Measurements from ENCODE around the gene PPIB. TPM values are rescaled to one million over a fixed set of nuclear protein-coding genes. Genes with fewer than 3 reads are reported as not detected.

Gene PPIB
- total RNA-seq, 1 experiment from 2014 or later = 458 TPM

- Histone ChIP-seq H3K27me3 (replicated peaks; ENCODE audit: control insufficient read depth, insufficient read depth, low read length) (no peaks in the 10 kb centered on the region), H3K9me3 (no peaks in the 10 kb centered on the region), H3K36me3 (ENCODE audit: control insufficient read depth, insufficient read depth, low read length) (no peaks in the 10 kb centered on the region), H3K4me1 (peaks cover 4% of the 10 kb centered on the region; the same call in 1 of the 2 replicates), H3K4me3 (ENCODE audit: low read depth, low read length) (no peak overlapping the region)
- Mint-ChIP-seq H3K4me1 (ENCODE audit: low read depth, unreplicated experiment) (no peaks in the 10 kb centered on the region), H3K9me3 (ENCODE audit: unreplicated experiment) (no peaks in the 10 kb centered on the region), H3K27me3 (ENCODE audit: insufficient read depth, unreplicated experiment) (no peaks in the 10 kb centered on the region), H3K27ac (ENCODE audit: unreplicated experiment) (no peak overlapping the region), H3K36me3 (ENCODE audit: insufficient read depth, unreplicated experiment) (peaks cover 8% of the 10 kb centered on the region), H3K4me3 (ENCODE audit: unreplicated experiment) (no peak overlapping the region)
- ChIA-PET POLR2A (no interaction called here), CTCF (no interaction called here)
- TF ChIP-seq CTCF (IDR thresholded peaks at IDR 0.05; ENCODE audit: insufficient read depth in 1 of 2, low read depth in 1 of 2, low read length in 1 of 2, severe bottlenecking in 1 of 2, unreplicated experiment in 1 of 2) = no peak
- BruUV-seq (replicated peaks) = no TSS peak
- intact Hi-C loops (cut with micrococcal nuclease; ENCODE audit: unreplicated experiment) = no loop called here
- no peak for DNase-seq
Observed at GRCh38 chr15:64166102-64166890, 3.5 kb upstream of the PPIB start.

DNA sequence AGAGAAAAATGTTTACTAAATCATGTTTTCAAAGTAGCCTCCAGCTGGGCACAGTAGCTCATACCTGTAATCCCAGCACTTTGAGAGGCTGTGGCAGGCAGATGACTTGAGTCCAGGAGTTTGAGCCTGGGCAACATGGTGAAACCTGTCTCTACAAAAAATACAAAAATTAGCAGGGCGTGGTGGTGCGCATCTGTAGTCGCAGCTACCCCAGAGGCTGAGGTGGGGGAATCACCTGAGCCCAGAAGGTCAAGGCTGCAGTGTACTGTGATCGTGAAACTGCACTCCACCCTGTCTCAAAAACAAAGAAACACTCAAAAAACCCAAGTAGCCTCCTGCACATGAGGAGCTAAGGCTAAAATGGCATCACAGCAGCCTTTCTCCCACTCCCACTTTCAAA lies 1.6 kb upstream of the PPIB start:
- POLR2A ChIA-PET = no interaction called here

More for the DNA sequence above, 1.6 kb upstream of the PPIB start:
- Histone ChIP-seq H3K9me3 (no peaks in the 10 kb centered on the region), H3K4me1 (peaks cover 4% of the 10 kb centered on the region; the same call in 1 of the 2 replicates), H3K4me3 (ENCODE audit: low read depth, low read length) (no peak overlapping the region), H3K36me3 (ENCODE audit: control insufficient read depth, insufficient read depth, low read length) (no peaks in the 10 kb centered on the region; the same call in 1 of the 2 replicates), H3K27me3 (replicated peaks; ENCODE audit: control insufficient read depth, insufficient read depth, low read length) (no peaks in the 10 kb centered on the region)
- no peaks in the 10 kb centered on the region for H3K27me3 Mint-ChIP-seq (ENCODE audit: insufficient read depth, unreplicated experiment)
- H3K4me1 Mint-ChIP-seq (ENCODE audit: low read depth, unreplicated experiment) = no peaks in the 10 kb centered on the region
- CTCF ChIA-PET = no interaction called here
- H3K4me3 Mint-ChIP-seq (ENCODE audit: unreplicated experiment) = peak overlapping the region; percentile 32
- H3K27ac Mint-ChIP-seq (ENCODE audit: unreplicated experiment) = peak overlapping the region; percentile 89
- no TSS peak for BruUV-seq (replicated peaks)
- intact Hi-C loops (cut with micrococcal nuclease; ENCODE audit: unreplicated experiment) = no loop called here
- H3K9me3 Mint-ChIP-seq (ENCODE audit: unreplicated experiment) = no peaks in the 10 kb centered on the region
- peaks cover 19% of the 10 kb centered on the region for H3K36me3 Mint-ChIP-seq (ENCODE audit: insufficient read depth, unreplicated experiment)
- DNase-seq = no peak
- no peak for TF ChIP-seq CTCF (IDR thresholded peaks at IDR 0.05; ENCODE audit: insufficient read depth in 1 of 2, low read depth in 1 of 2, low read length in 1 of 2, severe bottlenecking in 1 of 2, unreplicated experiment in 1 of 2)
